Stimulated activated CD4-positive, alpha-beta T cell treated with anti-CD3 and anti-CD28 coated beads, Interleukin-2, amount 100 ng/mL, for 48 hours (primary cell): ENCODE data around the gene GRID1.

Experiments
- DNase-seq, 2 donors: peaks; one replicate each; pipeline ENCODE4 v3.0.0-alpha.2; 2020

GRID1 gene

DNA sequence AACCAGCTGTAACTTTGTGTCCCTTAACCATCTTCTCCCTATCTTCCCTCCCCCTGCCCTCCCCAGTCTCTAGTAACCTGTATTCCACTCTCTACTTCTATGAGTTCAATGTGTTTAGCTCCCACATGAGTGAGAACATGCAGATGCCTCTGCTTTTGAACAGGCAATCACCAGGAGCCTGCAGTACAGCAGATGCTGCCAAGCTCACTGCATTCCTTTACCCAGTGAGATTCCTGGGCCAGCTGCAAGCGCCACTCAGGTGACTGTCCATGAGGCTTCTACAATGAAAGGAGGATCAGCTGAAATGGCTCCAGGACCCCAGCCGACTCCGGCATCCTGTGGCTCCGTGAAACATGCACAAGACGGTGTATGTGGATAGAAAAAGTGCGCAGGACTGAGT is 15.7 kb downstream of the GRID1 start:
- DNase-seq, result no peak

- no peak for DNase-seq
Observed at GRCh38 chr10:86349940-86350630, 16.5 kb downstream of the GRID1 start.

GRCh38 chr10:86349474-86349873 is 17.1 kb downstream of the GRID1 start:
- DNase-seq, result no peak

DNA sequence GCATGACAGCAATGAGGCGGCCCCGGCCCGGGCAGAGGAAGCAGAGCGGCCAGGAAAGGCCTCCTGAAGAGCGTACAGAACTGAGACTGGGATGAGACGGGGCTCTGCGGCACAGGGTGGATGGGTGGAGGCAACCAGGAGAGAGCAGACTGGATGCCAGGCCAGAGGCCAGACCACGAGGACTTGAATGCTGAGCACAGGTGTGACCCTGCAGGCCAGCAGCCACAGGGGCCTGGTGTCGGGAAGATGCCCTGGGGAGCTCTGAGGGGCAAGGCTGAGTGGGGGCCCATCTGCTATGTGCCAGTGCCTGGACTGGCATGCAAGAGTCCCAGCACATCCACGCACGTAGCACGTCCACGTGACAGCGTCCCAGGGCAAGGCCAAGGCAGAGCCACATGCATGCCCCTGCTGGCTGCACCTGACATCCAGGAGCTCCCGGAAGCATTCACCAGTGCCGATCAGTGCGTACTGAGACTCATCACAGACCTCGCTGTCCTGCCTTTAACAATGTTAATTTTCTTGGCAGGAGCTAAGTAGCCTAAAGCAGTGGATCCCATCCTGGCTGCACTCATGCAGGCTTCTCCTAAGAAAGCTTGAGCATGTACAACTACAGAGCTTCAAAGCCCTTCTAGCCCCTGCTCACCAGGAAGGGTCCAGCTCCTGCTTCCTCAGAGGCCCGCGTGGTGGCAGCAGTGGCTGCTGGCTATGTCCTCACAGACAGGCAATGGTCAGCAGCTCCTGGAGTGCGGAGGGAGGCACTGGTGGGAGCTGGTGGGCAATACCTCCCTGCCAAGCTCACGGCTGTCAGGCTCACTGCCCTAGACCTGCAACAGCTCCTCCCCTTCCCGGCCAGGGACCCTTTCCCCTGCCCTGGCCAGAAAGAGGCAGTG is 18.0 kb downstream of the GRID1 start:
- no peak for DNase-seq

DNA sequence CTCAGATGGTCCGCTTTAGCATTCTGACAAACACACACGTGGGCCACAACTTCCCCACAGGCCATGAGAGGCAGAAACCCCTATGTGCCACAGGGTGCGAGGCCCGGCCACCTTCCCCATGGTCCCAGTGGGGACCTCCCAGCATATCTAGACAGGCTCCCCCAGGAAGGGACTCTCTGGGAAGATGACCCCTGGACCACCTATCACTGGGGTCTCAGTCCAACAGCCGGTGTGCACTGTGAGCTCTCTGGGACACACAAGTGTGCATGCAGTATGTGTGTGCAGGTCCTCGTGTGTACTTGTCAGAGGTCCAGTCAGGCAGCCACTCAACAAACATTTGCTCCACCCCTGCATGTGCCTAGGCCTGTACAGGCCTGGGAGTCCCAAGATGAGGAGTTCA is 18.7 kb downstream of the GRID1 start:
- DNase-seq, result no peak

GRCh38 chr10:86346799-86347665 is 19.6 kb downstream of the GRID1 start:
- DNase-seq, result no peak

GRCh38 chr10:86345859-86346798 is 20.5 kb downstream of the GRID1 start:
- DNase-seq, result no peak

- DNase-seq, result no peak
Observed at GRCh38 chr10:86345296-86345858, 21.2 kb downstream of the GRID1 start.

DNA sequence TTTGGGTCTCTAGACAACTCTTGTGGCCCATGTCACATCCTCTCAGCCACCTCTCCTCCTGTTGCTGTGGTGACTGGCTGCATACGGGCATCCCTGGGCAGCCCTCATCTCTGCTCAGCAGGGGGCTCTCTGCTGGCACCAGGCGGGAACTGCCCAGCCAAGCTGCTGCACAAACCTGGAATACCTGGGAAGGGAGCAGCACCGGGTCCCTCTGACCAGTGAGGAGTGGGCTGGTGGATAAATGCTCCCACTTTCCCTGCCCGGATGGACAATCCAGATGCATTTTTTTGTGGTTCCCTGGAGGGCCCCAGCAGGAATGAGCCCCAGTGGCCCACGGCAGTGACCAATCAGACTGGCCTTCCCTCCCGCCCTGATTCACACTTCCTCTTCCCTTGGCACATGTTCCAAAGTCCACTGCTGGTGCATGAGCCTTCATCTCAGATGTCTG is 21.9 kb downstream of the GRID1 start:
- DNase-seq, result no peak

GRCh38 chr10:86344281-86344680 is 22.3 kb downstream of the GRID1 start:
- DNase-seq, result no peak

- no peak for DNase-seq
Observed at GRCh38 chr10:86343761-86344160, 22.8 kb downstream of the GRID1 start.

DNA sequence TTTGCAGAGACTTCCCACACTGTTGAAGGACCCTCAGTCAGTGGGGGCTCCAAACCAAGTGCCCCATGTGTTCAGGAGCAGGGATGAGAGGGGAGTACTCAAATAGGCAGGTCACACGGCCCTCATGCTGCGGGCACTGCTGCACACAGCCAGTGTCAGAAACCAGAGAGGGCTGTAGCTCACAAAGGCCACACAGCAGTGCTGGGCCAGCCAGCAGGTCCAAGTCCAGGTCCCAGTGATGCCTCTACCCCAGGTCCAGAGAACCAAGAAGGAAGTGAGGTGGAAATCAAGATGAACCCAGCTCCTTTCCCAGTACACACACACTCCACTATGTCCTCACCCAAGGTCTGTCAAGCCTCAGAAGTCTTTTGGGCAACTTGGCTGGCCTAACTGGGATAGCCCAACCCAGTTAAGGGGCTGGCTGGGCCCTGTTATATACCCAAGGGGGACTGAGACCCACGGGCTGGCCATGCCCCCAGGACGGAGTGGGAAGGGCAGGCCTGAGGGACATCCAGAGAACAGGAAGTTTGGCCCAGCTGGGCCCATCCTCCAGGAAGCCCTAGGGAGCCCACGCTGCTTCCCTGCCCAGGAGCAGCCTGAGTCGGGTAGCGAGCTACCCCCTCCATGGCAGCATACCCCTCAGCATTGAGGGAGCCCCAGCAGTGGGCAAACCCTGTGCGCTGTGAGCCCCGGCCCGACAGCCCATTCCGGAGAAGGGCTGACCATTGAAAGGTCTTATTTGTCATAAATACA is 24.3 kb downstream of the GRID1 start:
- no peak for DNase-seq

DNA sequence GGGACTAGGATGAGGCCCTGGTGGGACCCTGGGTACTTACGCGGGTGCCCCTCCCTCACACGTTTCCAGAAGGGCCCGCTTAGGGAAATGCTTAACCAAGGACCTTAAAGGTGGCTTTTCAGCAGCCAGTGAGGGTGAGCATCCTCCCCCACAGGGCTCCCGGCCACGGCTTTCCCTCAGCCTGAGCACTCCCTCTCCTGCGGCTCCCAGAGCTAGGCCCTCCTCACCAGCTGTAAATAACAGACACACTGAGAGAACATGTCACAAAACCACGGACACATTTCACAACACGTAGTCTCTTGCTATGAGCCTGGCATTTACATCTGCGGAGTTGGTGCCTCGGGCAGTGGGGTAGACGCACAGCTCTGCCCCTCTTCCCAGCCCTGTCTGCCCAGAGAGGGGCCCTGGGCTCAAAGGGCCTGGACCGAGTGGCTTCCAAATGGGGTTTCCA is 25.2 kb downstream of the GRID1 start:
- DNase-seq, result no peak

GRCh38 chr10:86340991-86341260 is 25.7 kb downstream of the GRID1 start:
- DNase-seq, result no peak

DNA sequence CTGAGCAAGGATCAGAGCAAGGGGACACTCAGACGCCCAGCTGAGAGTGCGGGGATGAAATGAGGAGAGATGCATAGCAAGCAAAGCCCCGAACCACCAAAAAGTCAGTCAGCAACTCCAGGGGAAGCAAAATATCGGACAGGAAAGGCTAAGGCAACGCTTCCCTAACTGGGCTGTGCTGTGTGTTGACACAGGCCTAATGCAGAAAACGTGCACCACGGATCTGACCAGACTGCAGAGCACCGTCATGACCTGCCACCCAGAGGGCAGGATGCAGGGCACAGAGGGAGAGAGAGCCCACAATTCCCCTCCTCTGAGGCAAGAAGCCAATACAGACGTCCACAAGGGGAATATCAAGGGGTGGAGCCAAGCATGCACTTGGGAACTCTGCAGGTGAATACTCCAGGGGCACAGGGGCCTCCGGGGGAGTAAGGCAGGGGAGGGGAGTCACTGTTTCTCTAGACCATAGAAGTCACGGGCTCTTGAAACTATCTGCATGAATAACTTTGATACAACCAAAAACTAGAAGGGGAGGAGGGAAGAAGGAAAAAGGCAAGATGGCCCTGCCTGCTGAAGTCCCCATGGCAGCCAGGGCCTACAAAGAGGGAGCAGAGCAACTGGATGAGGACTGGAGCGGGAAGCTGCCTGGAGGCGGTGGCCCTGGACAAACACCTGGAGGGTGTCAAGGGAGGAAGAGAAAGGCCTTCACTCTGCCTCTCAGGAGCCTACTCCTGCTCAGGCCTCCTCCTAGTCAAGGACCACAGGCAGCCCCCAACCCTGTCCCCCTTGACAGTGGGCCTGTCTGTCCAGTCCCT is 26.2 kb downstream of the GRID1 start:
- DNase-seq, result no peak

DNA sequence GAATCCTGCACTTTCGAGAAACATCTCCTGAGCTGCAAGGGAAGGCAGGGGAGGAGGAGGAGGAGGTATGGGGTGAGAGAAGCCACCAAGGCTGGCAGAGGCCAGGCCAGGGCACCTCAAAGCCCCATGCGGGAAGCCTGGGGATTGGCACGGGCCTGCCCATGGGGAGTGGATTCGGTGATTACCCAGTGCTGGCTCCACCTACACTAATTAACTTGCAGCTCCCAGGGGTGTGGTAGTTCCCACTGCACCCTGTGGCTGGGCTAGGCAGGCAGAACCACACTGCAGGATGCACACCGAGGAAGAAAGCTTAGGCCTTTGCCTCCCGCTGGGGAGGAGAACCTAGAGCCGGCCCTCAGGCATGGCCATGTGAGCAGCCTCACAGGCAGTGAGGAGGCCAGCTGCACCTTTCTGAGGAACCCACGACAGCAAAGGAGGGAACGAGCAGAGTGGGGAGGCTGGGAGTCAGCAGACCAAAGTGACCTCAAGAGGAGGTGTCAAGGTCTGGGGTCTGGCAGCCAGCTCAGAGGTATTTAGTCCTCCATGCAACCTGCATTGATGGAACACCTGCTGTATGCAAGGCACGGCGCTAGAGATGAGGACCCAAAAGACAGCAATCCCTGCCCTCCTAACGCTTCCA is 27.2 kb downstream of the GRID1 start:
- DNase-seq, result no peak

DNA sequence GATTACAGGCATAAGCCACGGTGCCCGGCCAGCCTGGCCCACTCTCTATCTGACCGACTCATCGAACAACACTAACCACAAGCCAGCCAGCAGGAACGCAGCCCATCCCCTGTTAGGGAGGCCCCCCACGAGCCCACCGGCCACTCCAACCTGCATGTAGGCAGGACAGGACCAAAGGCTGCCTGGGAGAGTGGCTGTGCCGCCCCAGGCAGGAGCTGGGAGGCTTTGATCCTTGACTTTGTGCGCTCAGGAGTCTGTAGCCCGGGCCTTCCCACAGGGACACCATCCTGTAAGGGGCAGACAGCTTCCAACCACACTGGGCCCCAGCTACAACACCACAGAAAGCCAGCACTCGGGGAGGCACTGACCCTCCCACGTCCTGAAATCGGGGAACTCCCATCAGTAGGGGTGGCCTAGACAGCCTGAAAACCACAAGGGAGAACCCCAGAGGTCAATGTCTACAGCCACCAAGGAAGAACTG is 29.4 kb downstream of the GRID1 start:
- no peak for DNase-seq

- no peak for DNase-seq
Observed at GRCh38 chr10:86336341-86336740, 30.3 kb downstream of the GRID1 start.

GRCh38 chr10:86335831-86336230 is 30.8 kb downstream of the GRID1 start:
- DNase-seq, result no peak

GRCh38 chr10:86335257-86335656 is 31.3 kb downstream of the GRID1 start:
- DNase-seq, result no peak
